GM19023 (cell line): ENCODE results near the gene COMP.
"Not testable (repeated sequence)": the region's sequence is repeated elsewhere in the genome, so short reads cannot be mapped to it uniquely, and the experiment has no call there.

Source experiments
- ATAC-seq: cut with Tn5 transposase; IDR thresholded peaks from one replicate; pipeline ENCODE4 v1.9.1; 2021; ENCODE audit warnings: mild to moderate bottlenecking, moderate library complexity; ENCODE audit not compliant: unreplicated experiment

Gene COMP

DNA sequence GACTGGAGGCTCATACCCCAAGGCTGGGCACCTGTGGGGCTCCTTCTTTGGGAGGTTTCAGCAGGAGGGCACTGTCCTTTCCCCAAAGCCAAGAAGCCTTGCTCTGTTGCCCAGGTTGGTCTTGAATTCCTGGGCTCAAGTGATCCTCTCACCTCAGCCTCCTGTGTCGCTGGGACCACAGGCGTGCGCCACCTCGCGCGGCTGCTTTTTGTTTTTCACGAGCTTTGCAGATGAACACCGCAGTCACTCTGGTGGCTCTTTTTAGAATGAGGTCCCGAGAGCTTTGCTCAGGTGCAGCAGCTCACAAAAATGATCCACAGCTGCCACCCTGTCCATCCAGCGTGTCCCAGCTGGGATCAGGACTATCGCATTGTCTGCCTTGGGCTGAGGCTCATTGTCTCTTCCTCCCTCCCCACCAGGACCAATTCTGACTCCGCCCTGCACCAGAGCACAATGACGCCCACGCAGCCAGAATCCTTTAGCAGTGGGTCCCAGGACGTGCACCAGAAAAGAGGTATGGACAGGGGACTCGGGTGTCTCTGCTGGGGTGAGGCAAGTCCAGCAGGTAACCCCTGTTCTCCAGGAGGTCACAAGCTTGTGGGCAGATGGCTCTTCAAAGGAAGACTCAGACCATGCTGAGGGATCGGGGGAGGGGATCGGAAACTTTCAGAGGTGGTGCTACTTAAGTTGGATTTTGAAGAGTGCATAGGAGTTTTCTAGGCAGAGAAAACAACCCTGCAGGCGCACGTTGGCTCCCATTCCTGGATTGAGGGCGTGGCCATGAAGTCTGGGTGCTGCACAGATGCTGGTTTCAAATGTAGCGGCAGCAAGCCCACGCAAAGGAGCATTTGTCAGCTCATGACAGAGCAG is 41.5 kb downstream of the COMP start:
- no peak for ATAC-seq

DNA sequence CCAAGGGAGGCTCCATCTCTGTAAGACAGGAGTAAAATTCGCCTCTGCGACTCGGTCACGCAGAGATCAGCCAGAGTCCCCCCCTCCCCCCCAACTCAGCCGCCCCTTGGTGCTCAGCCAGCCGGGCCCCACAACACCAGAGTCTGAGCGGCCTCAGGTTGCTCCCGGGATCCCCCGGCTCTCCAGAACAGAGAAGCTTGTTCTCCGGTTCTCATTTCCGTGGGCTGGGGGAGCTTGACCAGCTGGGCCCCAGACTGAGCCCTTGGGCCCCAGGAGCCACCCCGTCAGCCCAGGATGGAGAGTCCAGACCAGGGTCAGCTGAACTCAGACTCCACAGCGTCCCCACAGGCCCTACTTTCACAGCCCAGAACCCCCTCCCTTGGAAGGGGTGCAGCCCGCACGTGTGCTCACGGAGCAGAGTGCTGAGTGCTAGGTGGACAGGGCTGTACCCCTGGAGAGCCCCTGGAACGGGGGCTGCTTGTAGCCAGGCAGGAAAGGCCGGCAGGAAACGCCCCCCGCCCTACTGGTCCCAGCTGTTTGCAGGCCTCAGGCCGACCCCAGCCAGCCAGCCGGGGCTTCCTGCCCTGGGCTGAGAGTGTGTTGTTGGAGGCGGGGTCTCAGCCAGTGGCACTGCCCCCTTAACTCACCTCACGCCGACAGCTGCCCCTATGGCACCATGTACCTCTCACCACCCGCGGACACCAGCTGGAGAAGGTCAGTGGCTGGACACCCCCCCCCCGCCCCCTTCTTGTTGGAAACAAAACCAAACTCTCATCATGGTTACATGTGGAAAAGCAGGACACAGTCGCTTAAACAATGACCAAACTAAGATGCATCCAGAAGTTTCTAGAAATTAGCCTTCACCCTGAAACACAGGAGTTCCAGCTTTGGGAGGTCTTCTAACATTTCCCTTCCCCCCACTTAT is 44.4 kb downstream of the COMP start:
- no peak for ATAC-seq

DNA sequence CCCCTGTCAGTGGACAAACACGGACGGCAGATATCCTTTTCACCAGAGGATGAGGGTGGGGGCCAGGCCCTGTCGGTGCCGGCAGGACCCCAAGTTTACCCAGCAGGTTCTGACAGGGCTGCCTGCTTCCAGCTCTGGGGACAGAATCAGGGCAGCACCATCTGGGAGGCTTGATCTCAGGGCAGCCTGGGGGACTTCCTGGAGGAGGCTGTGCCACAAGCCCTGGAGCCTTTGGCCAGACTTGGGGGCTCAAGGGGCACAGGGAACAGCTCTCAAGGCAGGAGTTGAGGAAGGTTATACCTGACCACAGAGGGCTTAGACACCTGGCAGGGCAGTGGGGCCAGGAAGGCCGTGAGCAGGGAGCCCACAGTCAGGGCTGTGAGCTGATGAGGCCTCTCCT is 45.2 kb downstream of the COMP start:
- no peak for ATAC-seq

DNA sequence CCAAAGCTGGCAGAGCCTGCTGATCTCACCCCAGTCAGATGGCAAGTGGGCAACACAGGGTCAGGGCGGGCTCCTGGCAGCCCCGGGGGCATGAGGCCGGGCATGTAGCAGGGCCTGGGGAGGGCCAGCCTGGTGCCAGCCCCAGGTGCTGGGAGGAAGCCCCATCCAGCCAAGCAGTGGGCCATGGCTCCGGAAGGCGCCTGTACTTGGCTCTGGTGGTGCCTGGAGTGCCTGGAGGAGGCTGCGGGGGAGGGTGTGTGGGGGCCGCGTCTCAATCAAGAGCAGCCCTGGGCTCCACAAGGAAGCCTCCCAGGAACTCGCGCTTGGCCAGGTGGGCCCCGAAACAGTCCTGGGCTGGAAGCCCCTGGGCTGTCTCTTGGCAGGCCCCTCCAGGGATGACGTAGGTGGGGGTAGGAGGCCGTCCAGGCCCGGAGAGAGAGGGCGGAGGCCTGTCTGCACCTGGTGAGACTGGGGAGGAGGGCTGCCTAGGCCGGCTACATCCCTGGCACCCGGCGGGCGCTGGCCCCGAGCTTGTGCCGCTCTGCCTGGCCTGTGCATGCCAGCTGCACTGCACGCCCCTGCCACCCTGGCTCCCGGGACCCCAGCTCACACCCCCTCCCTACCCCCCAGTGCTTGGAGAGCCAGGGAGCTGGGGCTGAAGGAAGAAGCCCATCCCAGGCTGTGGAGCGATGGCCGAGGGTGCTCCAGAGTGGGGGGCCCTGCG is 45.9 kb downstream of the COMP start:
- no peak for ATAC-seq

DNA sequence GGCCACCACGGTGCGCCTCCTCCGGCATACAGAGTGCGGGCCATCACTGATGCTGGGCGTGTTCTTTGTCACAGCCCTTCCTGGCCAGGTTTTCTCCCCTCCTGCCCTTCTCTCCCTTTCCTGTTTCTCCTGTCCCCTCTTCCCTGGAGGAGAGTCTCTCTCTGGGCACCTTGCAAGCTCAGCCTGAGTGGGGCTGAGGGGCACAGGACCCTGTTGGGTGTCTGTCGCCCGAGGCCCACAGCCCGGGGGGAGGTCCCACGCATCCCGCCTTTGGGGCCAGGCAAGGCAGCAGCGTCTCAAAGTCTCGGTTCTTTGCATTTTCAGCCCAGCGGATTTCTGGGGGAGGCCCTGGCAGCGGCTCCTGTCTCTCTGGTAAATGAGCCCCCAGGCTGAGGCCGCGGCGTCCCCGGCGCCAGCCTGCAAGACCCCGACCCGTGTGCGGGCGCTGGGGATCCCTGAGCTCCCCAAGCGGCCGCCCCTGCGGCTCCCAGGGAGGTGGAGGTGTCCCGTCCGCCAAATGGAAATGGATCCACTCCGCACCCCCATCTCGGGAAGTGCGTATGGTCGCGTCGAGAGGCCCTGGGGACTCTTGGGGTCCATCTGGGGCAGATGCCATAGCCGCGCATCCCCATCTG is 47.2 kb downstream of the COMP start:
- no peak for ATAC-seq

DNA sequence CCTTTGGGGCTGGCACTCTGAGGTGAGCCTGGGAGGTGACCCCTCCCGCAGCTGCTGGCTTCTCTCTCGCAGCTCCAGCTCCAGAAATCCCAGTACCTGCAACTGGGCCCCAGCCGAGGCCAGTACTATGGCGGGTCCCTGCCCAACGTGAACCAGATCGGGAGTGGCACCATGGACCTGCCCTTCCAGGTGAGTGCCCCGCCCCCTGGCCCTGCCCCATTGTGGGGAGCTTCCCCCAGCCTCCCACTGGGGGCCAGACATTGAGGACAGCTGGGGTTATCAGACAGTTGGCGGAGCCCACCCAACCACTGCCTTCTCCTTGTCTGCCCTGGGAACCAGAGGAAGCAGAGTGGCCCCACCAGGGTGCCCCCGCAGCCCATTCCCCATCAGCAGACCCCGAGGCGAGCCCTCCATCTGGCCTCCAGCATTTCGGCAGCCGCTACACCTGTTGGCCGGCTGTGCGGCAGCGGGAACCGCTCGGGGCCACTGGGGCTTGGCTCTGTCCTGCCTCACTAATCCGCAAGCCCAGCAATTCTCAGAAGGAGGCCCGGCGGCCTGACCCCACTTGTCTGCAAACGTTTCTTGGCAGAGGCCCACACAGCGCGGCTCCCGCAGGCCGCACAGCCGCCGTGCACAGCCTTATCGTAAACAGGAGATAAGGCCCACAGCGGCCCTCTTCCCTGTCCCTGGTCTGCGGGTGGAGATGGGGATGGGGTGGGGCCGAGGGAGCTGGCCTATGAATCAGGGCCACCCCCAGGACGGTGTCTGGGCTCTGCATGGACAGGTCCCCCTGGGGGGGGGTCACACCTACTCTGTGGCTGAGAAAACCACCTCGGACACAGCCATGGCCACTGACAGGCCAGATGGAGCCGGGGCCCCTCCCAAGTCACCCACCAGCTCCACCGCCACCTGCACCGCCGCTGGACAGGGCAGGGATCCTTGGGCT is 48.0 kb downstream of the COMP start:
- ATAC-seq = no peak

DNA sequence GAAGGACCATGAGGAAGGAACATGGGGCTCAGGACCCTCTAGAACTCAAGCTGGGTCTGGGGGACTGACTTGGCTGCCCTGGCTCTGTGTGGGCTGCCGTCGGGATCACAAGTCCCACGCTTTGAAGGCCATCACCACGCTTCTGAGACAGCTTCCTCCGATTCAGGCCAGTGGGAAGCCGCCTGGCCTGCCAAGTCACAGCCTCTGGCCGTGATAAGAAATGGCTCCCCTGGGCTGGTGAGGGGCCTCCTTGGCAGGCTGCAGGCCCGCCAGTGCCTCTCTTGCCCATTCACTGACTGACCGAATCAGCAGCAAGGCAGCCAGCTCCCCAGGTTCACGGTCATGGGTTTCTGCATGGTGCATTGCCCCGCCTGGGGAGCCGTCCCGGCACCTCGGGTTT is 48.8 kb downstream of the COMP start:
- no peak for ATAC-seq

DNA sequence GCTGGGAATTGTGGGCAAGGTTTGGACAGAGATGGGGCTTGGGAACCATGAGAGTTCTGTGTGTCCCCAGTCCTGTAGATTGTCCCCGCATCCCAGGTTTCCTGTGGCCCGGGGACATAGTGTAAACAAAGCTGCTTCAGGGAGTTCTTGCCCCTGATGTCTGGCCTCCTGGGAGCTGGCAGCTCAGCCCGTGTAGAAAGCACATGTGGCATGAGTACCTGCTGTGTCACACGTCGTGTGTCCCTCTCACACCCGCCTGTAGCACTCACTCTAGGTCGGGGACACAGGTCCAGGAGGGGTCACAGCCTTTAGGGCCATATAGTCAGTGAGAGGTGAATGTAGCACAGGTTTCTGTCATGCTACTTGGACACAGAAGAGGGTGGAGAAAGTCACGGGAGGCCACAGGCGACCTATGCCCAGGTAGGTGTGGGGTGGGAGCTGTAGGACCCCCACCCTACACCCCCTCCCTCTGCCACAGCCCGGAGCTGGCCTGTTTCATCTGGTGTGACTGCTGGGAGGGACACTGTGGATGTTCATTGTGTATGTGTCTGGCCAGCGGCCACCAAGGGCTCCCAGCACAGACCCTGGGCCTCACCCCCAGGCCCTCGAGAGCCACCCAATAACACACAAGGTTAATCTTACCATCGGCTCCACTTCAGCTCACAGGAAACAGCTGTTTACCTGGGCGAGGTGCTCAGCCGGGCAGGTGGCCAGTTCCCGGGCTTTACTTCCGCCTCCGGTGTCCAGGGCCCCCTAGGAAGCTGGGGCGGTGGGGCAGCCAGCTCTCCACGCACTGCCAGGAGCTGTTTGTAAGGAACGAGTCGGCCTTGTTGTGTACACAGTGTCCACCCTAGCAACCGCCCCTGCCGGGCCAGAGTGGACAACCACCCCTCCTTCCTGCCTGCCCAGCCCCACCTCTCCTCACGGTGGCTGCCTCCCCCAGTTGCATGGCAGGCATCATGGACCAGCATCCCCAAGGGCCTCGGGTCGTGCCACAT is 49.7 kb downstream of the COMP start:
- no peak for ATAC-seq

DNA sequence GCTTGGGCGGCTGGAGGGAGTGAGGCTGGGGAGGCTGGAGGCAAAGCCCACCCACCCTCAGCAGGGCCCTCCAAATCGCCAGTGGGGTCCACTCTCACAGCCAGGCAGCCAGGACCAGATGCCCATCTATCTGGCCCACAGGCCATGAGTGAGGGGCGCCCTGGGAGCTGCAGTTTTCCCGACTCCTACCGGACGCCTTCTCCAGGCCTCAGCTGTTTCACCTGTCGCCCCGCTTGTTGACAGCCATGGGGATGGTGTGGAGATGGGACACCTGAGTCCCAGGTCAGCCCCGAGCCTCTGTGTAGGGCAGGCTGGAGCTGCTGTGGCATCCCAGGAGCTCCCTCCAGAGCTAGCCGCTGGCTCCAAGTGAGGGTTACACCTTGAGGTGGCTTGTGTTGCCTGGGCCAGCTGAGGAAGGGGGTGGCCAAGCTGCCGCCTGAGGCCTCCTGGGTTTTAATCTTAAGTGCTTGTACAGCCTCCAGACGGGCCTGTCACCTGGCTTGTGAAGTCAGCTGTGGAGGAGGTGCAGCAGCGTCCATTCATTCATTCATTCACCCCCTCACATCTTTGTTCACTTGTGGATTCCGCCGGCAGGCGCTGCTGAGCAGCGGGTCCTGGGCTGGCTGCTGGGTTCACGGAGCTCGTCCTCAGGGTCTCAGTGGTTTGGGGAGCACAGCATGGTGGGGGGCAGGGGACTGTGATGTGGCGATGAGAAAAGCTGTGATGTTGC is 52.0 kb downstream of the COMP start:
- no peak for ATAC-seq

DNA sequence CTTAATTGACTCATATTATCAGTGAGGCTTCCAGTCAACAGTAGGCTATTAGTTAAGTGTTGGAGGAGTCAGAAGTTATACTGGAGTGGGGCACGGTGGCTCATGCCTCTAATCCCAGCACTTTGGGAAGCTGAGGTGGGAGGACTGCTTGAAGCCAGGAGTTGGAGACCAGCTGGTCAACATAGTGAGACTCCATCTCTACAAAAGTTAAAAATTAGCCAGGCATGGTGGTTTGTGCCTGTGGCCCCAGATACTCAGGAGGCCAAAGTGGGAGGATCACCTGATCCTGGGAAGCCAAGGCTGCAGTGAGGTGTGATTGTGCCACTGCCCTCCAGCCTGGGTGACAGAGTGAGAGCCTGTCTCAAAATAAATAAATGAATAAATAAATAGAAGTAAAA is 53.2 kb downstream of the COMP start:
- no peak for ATAC-seq

DNA sequence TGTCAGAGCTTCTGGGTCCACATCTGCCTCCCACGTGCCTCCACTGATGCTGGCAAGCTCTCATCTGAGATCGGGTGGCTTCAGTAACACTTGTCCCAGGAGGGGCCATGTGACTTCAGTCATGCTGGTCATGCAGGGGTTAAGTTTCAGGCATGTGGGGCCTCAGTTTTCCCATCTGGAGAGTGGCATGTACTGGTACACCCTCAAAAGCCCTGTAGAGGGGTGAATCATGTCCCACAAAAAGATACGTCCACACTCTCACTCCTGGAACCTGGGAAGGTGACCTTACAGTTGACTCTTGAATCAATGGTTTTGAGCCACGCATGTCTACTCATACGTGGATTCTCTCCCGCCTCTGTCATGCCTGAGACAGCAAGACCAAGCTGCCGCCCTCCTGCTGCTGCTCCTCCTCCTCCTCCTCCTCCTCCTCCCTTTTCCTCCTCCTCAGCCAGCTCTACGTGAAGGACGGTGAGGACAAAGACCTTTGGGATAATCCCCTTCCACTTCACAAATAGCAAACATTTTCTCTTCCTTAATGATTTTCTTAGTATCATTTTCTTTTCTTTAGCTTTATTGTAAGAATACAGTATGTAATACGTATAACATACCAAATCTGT is 53.7 kb downstream of the COMP start:
- no peak for ATAC-seq

DNA sequence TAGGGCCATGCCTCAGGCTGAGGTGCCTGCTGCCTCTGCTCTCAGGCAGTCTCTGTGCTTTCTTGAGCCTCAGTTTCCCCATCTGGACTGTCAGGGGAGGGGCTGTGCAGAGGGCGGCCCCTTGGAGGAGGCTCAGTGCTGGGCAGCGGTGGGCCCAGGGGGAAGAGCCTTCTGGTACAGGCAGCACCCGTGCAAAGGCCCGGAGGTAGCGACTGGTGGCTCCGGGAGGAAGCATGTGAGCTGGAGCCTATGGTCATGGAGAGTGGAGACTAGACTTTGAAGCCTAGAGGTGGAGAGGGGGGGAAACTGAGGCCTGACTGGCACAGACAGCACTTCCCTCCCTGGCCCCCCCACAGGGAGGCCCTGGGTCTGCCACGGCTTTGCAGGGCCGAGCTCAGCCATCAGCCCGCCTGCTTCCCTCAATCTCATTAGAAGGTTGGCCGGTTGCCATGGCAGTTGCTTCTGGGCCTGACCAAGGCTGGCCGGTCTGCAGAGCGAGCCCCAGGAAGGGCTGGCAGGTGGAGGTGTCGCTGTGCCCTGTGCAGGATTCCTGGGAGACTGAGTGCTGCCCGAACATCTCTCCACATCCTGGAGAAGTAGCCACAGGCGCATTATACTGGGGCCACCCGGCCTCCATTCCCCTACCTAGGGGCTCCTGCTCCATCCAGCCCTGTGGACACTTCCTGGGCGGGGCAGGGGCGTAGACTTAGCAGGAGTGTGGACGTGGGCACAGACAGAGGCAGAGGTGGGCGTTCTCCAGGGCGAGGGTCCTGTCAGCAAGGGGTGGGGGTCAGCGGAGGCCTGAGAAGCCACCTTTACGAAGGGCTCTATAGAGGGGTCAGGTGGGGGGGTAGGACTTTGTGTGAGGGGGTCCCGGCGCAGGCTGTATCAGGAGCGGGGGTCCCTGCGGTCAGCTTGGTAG is 54.4 kb downstream of the COMP start:
- ATAC-seq = no peak

DNA sequence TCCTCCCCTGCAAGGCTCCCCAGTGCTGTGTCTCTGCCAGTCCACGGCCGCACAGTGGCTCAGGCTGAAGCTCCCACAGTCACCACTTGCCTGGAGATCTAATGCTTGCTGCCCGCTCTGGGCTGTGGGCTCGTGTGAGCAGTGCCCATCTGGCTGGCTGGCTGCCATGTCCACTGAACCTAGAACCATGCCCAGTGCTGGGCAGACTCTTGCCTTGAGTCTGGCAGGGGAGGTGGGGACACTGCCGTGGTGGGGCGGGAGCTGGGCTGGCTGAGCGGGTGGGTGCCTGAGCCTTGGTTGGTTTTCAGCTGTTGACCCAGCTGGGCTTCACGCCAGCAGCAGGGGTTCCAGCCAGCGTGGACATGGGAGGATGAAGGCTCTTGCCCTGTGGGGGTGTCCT is 55.4 kb downstream of the COMP start:
- no peak for ATAC-seq

DNA sequence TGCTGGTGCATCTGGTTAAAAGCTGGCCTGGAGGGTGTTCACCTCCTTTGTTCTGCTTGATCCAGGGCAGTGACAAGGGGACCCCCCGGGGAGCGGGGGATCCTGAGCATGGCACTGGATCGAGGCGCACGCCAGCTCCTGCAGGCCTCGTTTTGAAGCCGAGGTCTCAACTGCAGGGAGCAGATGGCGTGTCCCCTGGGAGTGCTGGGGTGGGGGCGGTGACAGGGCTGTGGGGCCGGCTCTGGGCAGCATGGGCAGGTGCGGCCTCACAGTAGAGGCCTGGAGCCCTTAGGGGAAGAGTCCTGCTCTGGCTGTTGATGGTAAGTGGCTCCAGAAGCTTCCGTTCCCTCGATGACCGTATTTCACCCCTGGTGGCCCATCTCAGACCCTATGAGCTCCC is 55.8 kb downstream of the COMP start:
- no peak for ATAC-seq

DNA sequence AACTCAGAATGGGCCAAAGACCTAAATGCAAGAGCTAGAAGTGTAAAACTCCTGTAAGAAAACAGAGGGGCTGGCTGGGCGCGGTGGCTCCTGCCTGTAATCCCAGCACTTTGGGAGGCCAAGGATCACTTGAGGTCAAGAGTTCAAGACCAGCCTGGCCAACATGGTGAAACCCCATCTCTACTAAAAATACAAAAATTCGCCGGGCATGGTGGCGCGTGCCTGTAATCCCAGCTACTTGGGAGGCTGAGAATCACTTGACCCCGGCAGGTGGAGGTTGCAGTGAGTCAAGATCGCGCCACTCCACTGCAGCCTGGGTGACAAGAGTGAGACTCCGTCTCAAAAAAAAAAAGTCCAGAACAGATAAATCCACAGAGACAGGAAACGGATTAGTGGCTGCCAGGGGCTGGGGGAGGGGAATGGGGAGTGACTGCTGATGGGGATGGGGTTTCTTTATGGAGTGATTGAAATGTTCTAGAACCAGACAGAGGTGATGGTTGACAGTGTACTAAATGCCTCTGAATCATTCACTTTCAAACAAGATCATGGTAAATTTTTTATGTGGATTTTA is 57.3 kb downstream of the COMP start:
- ATAC-seq = not testable (repeated sequence)

DNA sequence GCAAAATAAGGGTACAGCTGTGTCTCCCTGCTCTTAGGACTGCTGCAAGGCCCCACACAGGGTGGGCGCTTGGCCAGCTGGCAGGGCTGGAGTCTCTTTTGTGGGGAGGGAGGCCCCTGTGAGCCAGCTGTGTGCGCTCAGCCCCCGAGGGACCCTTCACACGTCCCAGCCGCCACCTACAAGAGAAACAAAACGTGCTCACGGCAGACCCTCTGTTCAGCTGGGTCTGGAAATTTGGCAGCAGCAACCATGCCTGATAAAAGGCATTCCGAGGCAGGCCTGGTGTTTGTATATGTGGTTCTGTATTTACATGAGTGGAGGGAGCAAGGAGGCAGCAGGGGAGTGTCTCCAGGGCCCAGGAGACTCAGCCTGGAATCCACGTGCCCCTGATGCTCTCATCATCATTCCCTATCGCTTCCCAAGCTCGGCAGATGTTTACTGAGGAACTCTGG is 57.9 kb downstream of the COMP start:
- ATAC-seq = no peak
